ENCODE data around the gene SMIM24. TPM values are rescaled to one million over a fixed set of nuclear protein-coding genes. Genes with fewer than 3 reads are reported as not detected.

The SMIM24 gene
- total and polyA plus RNA-seq, 2 donors (not counting 1 experiment from before 2014, with no cell fraction given), result not detected

GRCh38 chr19:3477506-3477905 lies 2.8 kb downstream of the SMIM24 start:
- TF ChIP-seq, protein P1, sequence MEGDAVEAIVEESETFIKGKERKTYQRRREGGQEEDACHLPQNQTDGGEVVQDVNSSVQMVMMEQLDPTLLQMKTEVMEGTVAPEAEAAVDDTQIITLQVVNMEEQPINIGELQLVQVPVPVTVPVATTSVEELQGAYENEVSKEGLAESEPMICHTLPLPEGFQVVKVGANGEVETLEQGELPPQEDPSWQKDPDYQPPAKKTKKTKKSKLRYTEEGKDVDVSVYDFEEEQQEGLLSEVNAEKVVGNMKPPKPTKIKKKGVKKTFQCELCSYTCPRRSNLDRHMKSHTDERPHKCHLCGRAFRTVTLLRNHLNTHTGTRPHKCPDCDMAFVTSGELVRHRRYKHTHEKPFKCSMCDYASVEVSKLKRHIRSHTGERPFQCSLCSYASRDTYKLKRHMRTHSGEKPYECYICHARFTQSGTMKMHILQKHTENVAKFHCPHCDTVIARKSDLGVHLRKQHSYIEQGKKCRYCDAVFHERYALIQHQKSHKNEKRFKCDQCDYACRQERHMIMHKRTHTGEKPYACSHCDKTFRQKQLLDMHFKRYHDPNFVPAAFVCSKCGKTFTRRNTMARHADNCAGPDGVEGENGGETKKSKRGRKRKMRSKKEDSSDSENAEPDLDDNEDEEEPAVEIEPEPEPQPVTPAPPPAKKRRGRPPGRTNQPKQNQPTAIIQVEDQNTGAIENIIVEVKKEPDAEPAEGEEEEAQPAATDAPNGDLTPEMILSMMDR (IDR thresholded peaks at IDR 0.05), result no peak
- TF ChIP-seq EZH2 (IDR thresholded peaks at IDR 0.05; ENCODE audit: borderline replicate concordance, insufficient read depth, low read depth, low read length, poor library complexity, severe bottlenecking), result no peak
- H3K4me3 Mint-ChIP-seq, result no peak overlapping the region
- Histone ChIP-seq H4K20me1 (ENCODE audit: control insufficient read depth, insufficient read depth, low read length, poor library complexity, severe bottlenecking) (no peaks in the 10 kb centered on the region), H3K4me2 (replicated peaks; ENCODE audit: low read depth, low read length, poor library complexity, severe bottlenecking) (no peak overlapping the region), H3K27me3 (replicated peaks in 1 of 4; ENCODE audit: control extremely low read depth in 1 of 4, control insufficient read depth in 3 of 4, insufficient read depth in 4 of 4, low read length in 3 of 4) (peaks cover 0 to 10% (median 0%) of the 10 kb centered on the region in 4 experiments), H3K9ac (ENCODE audit: low read length) (no peak overlapping the region), H3K36me3 (replicated peaks in 1 of 2; ENCODE audit: control extremely low read depth in 1 of 2, control insufficient read depth in 1 of 2, extremely low read depth in 1 of 2, insufficient read depth in 2 of 2, low read length in 1 of 2) (no peaks in the 10 kb centered on the region), H3K9me3 (ENCODE audit: control extremely low read depth in 1 of 3, control insufficient read depth in 2 of 3, insufficient read depth in 1 of 3, low read length in 2 of 3) (peaks cover 0 to 13% (median 0%) of the 10 kb centered on the region in 3 donors), H3K27ac (ENCODE audit: low read length in 2 of 2) (no peak overlapping the region), H3K4me1 (ENCODE audit: control insufficient read depth in 2 of 2, insufficient read depth in 2 of 2, low read length in 2 of 2) (peaks cover 17 to 31% of the 10 kb centered on the region in 2 donors), H3K79me2 (ENCODE audit: control insufficient read depth, insufficient read depth, low read length) (no peaks in the 10 kb centered on the region), H3K4me3 (ENCODE audit: control extremely low read depth in 1 of 5, extremely low read depth in 1 of 5, insufficient read depth in 1 of 5, low read depth in 2 of 5, low read length in 4 of 5) (no peak overlapping the region), H2AFZ (ENCODE audit: insufficient read depth, low read depth, low read length, poor library complexity, severe bottlenecking) (no peak overlapping the region)
- ATAC-seq (ENCODE audit: low read depth) (no peak), DNase-seq (no peak)
- H3K27ac Mint-ChIP-seq, result no peak overlapping the region
- H3K27me3 Mint-ChIP-seq, result peaks cover 5% of the 10 kb centered on the region
- H3K4me1 Mint-ChIP-seq, result peaks cover 18% of the 10 kb centered on the region
- intact Hi-C loops (cut with micrococcal nuclease), result no loop called here
- ChIA-PET POLR2A (no interaction called here), CTCF (no interaction called here)
- H3K9me3 Mint-ChIP-seq (ENCODE audit: insufficient read depth), result no peaks in the 10 kb centered on the region

DNA sequence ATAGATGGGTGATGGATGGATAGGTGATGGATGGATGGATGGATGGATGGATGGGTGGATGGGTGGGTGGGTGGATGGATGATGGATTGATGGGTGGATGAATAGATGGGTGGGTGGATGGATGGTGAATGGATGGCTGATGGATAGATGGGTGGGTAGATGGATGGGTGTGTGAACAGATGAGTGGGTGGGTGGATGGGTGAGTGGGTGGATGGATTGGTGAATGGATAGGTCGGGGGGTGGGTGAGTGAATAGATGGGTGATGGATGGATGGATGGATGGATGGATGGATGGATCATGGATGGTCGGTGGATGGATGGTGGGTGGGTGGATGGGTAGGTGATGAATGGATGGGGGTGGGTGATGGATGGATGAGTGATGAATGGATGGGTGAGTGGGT lies 3.5 kb downstream of the SMIM24 start:
- Histone ChIP-seq H3K4me2 (replicated peaks; ENCODE audit: low read depth, low read length, poor library complexity, severe bottlenecking) (no peak overlapping the region), H4K20me1 (ENCODE audit: control insufficient read depth, insufficient read depth, low read length, poor library complexity, severe bottlenecking) (no peaks in the 10 kb centered on the region), H3K9ac (ENCODE audit: low read length) (no peak overlapping the region), H2AFZ (ENCODE audit: insufficient read depth, low read depth, low read length, poor library complexity, severe bottlenecking) (no peak overlapping the region), H3K9me3 (ENCODE audit: control extremely low read depth in 1 of 3, control insufficient read depth in 2 of 3, insufficient read depth in 1 of 3, low read length in 2 of 3) (peaks cover 0 to 13% (median 0%) of the 10 kb centered on the region in 3 donors), H3K4me3 (ENCODE audit: control extremely low read depth in 1 of 5, extremely low read depth in 1 of 5, insufficient read depth in 1 of 5, low read depth in 2 of 5, low read length in 4 of 5) (no peak overlapping the region), H3K27ac (ENCODE audit: low read length in 2 of 2) (no peak overlapping the region), H3K79me2 (ENCODE audit: control insufficient read depth, insufficient read depth, low read length) (no peaks in the 10 kb centered on the region), H3K4me1 (ENCODE audit: control insufficient read depth in 2 of 2, insufficient read depth in 2 of 2, low read length in 2 of 2) (peaks cover 17 to 31% of the 10 kb centered on the region in 2 donors), H3K27me3 (replicated peaks in 1 of 4; ENCODE audit: control extremely low read depth in 1 of 4, control insufficient read depth in 3 of 4, insufficient read depth in 4 of 4, low read length in 3 of 4) (peaks cover 0 to 10% (median 0%) of the 10 kb centered on the region in 4 experiments), H3K36me3 (replicated peaks in 1 of 2; ENCODE audit: control extremely low read depth in 1 of 2, control insufficient read depth in 1 of 2, extremely low read depth in 1 of 2, insufficient read depth in 2 of 2, low read length in 1 of 2) (no peaks in the 10 kb centered on the region)
- DNase-seq, result no peak
- Mint-ChIP-seq H3K4me3 (no peak overlapping the region), H3K4me1 (peaks cover 18% of the 10 kb centered on the region), H3K9me3 (ENCODE audit: insufficient read depth) (no peaks in the 10 kb centered on the region), H3K27me3 (peaks cover 5% of the 10 kb centered on the region), H3K27ac (no peak overlapping the region)
- ChIA-PET CTCF (no interaction called here), POLR2A (no interaction called here)
- intact Hi-C loops (cut with micrococcal nuclease), result no loop called here
- WGBS (ENCODE audit: insufficient coverage), result 92% methylated on average over 2 of the region's 2 CpGs
- ATAC-seq (ENCODE audit: low read depth), result no peak
- TF ChIP-seq, protein P1 (IDR thresholded peaks at IDR 0.05), result no peak

Data from B cell (primary cell).